NCI-H187 treated with DMSO at 0.1 percent for 48 hours (cell line): Measurements from ENCODE around the gene HIGD2A.

Experiments
- DNase-seq: peaks from one replicate; lab custom pipeline; 2025; lab: John Stamatoyannopoulos, UW

HIGD2A gene

DNA sequence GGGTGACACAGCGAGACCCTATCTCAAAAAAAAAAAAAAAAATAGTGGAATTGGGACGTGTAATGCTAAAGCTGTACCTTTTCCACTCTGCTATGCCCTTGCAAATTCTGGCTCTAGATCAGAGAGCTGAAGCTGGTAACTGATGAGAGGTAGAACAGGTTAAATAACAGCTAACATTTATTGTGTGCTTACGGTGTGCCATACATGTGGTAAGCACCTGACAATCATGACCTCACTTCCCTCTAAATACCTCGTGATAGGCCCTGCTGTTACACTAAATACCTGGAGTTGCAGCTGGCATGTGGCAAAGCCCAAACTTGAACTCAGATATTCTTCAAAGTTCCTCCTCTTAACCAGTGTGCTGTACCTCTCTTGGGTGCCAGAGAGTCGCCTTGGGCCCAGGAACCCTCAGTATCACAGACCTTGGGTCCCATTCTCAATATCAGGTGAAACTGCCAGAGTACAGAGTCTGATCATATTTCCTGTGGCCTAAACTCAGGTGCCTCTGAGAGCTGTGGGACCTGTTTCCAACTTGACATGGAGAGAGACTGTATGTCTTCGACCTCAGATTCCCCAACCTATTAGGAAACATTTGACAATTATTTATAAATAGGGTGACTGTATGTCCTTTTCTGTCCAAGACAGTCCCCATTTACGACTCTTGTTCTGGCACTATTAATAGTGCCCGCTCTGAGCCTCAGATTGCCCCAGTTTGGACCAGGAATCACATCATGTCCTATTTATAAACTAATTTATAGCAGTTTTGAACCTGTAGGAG is 18.4 kb upstream of the HIGD2A start:
- no peak for DNase-seq

GRCh38 chr5:176371621-176372539 is 16.7 kb upstream of the HIGD2A start:
- DNase-seq, result no peak

DNA sequence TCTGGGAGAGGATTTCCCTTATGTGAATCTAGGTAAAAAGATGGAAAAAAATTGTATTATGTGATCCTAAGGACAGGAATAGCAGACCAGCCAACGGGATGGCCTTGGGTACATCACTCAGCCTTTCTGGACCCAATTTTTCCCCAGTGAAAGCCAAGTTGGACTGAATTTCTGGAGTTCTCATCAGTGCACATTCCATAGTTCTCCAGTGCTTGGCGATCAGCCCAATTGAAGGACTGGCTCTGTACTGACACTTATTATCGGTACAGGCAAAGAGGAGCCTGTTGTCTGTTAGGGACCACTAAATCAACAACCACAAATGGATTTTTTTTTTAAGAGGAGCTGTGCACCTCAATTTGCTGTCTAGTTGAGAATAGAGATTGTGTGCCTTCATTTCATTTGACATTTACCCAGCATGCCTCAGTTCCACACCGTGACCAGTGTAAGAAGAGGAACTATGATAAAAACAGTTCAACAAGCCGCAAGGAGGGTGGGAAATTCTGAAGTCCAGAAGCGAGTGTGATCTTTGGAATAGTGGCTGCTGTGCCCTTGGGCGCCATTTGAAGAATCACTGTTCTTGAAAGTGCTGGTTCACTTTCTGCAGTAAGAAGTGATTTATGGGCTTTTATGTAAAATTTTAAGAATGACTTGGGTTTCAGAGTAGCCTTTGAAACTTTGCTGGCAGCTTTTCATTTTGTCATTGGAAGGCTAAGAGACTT is 15.3 kb upstream of the HIGD2A start:
- no peak for DNase-seq

DNA sequence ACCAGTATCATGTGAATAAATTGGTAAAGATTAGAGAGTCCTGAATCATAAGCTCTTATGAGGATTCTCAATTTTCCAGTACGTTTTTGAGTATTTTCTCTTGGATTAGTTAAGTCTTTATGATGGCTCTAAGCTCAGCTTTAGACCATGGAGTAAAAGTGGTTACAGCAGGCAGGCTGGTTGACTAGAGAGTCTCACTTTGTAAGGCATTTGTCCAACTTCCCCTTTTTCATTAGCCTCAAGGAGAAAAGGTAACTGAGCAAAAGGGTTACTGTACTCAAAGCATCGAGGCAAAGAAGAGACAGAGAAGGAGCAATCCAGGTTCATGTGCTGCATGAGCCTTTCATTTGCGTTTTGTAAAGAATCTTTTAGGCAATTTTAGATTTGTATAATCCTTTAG is 8.7 kb upstream of the HIGD2A start:
- no peak for DNase-seq

- DNase-seq, result no peak
Measured at GRCh38 chr5:176381423-176381822, 7.1 kb upstream of the HIGD2A start.

DNA sequence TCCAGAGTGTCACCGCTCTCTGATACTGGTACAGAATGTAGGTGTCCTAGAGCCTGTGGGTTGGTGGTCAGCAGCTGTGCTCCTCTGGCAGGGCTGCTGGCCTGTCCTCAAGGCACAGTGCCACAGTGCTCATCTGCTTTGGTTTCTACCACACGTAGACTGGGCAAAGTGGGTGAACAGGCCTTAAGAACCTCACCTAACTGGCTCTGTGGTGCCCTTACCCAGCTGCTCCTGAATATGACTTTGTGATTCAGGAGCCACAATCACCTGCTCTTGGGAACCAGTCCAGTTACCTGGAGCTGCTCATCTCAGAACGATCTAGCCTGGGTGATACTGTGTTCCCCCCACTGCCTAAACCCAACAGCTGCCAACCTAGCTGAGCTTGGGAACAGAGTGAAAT is 6.6 kb upstream of the HIGD2A start:
- no peak for DNase-seq

DNA sequence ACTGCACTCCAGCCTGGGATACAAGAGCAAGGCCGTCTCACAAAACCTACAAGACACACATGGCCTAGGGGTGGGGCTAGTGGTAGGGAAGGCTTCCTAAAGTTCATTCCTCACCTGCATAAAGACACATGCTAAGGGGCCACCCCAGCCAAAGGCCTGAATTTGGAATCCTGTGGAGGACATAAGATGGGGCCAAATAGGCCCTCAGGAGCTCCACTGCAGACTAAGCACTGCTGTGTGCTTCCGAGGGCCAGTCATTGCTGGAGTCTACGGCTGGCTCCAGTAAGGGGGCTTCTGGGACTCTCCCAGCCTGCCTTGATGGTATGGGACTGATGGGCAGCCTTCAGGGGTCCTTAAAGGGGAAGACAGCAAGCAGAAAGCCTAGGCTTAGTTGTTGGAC is 5.8 kb upstream of the HIGD2A start:
- DNase-seq, result no peak

DNA sequence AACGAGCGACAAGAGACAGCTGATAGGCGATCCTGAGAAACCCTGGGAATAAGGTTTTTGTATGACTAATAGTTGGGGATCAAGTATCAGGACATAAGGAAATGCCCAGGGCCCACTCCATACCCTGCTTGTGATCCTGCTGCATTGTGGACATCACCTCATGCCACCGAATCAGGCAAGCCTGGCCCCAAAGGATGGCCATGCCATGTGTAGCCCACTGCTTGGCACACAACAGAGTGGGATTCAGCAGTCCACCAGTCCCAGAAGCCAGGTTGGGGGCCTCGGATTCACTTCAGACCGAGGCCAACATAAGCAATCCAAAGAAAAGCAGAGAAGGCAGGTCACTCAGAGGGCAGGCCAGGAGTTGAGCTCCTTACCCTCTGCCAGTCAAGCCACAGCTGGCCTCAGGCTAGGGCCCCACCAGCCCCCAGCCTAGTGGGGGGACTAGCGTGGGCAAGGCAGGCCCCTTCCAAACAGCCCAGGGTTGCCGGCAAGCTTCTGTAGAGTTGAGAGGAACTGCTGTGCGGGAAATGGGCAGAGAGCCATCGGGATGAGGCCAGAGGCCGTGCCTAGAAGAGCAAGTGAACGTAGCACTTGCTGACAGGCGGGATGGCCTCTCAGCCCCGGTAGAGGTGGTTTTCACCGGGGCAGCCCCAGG is 5.2 kb upstream of the HIGD2A start:
- DNase-seq, result no peak

GRCh38 chr5:176383961-176384360 is 4.6 kb upstream of the HIGD2A start:
- DNase-seq, result no peak

GRCh38 chr5:176384366-176384930 is 4.1 kb upstream of the HIGD2A start:
- DNase-seq, result no peak

DNA sequence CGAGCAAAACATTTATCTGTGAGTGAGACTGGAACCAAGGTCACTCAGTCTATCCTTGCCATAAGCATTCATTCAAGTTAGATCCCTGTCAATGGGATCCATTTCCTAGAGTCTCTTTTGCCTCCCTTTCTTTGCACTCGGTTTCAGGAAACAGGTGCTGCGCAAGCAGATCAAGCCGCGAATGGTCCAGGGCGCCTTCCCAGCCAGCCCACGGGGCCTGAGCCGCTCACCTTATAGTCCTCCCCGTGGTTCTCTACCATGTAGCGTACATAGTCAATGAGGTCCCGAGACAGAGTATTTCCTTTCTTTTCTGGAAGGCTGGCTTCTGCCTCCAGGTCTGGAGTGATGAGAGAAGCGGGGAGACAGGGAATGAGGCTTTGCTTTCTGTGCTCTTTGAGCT is 3.6 kb upstream of the HIGD2A start:
- no peak for DNase-seq

- no peak for DNase-seq
Measured at GRCh38 chr5:176386491-176386890, 2.1 kb upstream of the HIGD2A start.

- no peak for DNase-seq
Measured at GRCh38 chr5:176387384-176387925, 1.1 kb upstream of the HIGD2A start.

DNA sequence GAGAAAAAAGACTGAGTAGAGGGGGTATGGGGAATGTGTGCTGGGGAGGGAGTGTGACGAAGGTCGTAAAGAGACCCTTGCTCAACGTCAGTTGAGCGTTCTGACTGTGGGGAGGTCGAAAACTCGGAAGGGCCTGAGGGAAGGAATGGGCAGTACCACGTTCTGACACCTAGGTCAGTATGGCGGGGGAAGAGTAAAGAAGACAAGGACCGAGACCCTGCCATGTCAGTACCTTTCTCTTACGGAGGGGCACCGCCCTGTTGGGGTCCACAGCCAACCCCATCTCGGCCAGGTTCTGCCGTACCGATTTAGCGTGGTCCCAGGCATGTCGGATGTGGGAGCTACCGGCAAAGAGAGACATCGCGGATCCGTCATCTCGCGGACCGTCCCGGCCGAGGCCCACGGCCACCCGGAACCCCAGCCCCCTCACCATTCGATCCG is 528 bp upstream of the HIGD2A start:
- DNase-seq, result no peak

- DNase-seq, result no peak
Measured at GRCh38 chr5:176389135-176390123, 878 bp downstream of the HIGD2A start.

DNA sequence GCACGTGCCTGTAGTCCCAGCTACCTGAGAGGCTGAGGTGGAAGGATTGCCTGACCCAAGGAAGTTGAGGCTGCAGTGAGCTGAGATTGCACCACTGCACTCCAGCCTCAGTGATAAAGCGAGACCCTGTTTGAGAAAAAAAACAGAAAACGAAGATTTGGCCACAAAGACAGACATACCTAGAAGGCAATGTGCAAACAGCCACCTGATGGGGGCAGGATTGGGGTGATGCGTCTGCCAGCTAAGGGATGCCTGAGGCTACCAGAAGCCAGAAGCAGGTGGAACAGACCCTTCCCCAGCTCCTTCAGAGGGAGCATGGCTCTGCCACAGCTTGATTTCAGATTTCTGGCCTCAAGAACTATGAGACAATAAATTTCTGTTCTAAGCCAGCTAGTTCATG is 2.9 kb downstream of the HIGD2A start:
- DNase-seq, result no peak

DNA sequence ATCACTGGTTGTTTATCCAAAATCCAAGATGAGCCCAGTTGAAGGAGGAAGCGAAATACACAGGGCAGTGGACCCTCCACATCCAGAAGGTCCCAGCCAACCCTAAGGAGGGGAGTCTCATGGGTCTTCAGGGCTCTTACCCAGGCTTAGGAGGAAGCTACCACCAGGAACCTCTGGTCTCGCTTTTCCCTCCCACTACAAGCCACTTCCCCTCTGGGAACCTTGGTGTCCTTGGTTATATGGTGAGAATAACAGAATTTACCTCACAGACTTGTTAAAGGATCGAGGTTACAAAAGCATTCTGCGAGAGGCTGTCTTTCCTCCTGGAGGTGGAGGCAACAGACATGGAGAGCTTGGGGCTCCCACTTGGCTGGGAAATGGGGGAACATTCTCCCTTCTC is 3.4 kb downstream of the HIGD2A start:
- DNase-seq, result no peak

GRCh38 chr5:176392526-176392925 is 4.0 kb downstream of the HIGD2A start:
- no peak for DNase-seq

DNA sequence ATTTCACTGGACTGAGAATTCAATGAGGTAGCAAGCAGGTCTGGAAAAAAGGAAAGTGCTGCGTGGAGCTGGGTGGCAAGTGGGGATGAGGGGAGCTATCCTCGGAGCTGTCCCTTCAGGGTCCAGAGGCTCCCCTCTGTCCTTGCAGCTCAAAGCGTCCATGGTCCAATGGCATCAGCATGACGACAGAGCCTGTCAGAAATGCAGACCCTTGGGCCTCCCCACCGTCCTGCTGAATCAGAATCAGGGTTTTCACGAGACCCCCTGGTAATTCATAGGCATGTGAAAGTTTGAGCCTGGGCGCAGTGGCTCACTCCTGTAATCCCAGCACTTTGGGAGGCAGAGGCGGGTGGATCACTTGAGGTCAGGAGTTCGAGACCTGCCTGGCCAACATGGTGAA is 5.5 kb downstream of the HIGD2A start:
- DNase-seq, result no peak
